SIG-M5 (cell line): ENCODE measurements around the gene ITGAE.

Experiments used
- DNase-seq: peaks from one replicate; lab custom pipeline; 2025; lab: John Stamatoyannopoulos, UW

The ITGAE gene

GRCh38 chr17:3667366-3668278 is 133.4 kb downstream of the ITGAE start:
- no peak for DNase-seq

DNA sequence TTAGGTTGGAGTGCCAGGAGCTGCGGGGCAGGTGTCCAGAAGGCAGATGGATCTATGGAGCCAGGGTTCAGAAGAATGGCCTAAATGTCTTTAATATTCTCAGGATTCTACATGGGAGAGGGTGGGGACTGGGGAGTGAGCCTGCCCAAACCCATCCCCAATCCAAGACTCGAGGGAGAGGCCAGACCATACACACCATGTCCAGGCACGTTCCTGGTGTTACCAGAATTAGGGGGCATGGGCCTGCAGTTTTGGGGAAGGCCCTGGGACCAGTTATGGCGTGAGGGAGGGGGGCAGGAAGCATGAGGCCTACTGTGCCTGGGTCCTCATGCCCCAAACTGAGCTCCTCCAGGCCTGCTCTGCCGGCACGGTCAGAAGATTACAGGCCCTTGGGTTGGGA is 134.5 kb downstream of the ITGAE start:
- no peak for DNase-seq

DNA sequence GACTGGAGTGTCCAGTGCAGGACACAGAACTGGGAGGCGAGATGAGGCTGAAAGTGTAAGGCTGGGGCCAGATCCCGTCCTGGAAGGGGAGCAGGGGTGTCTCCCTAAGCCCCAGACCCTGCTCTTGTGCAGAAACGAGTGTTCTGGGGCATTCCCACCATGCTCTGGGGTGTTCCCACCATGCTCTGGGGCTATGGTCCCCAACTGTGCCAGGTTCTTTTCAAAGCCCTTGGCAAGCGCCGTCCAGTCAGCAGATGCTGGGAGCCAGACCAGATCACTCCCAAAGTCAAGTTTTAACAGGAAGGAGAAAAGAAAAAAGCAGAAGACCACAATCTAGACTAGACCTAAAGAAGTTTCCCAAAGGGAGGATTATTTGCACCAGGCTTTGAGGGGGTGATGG is 135.2 kb downstream of the ITGAE start:
- no peak for DNase-seq
